CD4-positive, alpha-beta T cell treated with Interleukin-12 subunit alpha and Interleukin-12 subunit beta, for 1 hour (primary cell): ENCODE results near the gene SLTM.
"Not testable (repeated sequence)": the region's sequence is repeated elsewhere in the genome, so short reads cannot be mapped to it uniquely, and the experiment has no call there.

Experiments used
- DNase-seq: peaks from one replicate; pipeline ENCODE4 v3.0.0-alpha.2; 2020

SLTM gene

DNA sequence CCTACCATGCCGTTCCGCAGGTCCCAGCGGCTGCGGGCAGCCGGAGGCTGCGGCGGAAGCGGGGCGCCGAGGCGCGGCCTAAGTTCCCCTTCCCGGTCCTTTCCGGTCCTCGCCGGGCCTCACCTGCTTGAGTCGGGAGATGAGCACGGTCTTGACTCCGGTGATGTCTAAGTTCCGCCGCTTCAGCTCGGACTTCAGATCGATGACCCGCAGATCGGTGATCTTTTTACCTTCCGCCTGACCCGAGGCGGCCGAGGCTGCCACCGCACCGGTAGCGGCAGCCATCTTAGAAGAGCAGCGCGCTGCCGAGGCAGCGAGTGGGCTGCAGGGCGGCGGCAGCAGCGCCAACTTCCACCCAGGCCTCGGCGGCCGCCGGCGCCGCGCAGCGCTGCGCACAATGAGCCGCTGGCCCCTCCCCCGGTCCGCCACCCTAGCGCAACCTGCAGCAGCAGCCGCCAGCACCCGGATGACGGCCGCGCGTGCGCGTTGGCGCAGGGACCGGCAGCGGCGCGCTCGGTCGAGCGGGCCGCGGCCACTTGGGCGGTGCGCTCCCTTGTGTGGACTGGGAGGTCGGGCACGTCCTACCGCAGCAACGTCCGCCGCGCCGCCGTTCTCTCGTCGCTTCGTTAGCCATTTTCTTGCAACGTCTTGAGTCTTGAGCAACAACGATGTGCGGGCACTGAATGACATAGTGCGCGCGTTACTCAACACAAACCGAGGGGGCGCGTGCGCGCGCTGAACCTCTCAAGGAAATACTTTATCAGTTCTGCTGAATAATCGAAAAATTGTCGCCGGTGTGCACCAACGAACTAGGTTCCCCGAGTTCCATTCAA is at the start of gene SLTM:
TSS of gene SLTM (minus strand) at position 399 of the 833 bp plus-strand sequence. CDS start at position 285, 114 bp downstream.
- peak; percentile 95 for DNase-seq

DNA sequence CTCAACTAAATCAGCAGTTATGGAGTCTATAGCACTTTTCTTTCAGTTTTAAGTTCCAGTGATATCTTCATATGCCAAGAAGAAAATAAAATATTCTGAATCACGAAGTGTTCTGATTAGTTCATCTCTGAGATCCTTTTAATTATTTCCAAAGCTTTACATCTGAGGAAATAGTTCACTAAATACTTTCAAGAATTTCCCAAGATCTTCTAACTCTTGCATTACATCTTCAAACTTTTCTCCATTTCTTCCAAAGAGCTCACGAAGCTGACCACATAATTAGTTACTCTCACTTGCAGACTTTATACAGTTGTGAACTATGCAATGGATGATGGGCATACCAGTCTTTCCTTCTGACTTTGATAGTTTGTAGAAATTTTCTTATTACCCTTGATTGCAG is 49.8 kb upstream of the SLTM start:
- DNase-seq: no peak

DNA sequence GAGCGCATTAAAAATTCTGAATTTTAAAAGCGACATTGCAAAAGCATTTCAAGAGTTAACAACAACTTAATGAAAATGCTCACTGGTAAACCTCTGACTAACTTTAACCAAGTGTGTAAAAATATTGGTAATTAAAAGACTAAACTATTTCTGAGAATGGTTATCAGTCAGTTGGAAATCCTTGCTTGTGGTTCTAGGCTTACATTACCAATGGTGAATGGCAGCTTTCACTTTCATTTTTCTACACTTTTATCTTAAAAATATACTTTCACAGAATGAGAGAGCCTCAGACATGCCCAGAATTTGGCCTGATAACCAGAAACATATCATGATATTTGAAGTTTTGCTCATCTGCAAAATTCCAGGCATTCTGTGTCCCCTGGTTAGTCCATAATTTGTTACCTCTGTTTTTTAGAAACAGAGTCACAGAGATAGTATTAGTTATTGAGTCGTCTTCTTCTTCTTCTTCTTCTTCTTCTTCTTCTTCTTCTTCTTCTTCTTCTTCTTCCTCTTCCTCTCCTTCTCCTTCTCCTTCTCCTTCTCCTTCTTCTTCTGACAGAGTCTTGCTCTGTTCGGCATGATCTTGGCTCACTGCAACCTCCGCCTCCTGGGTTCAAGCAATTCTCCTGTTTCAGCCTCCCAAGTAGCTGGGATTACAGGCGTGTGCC is 48.5 kb upstream of the SLTM start:
- DNase-seq: peak; percentile 39

DNA sequence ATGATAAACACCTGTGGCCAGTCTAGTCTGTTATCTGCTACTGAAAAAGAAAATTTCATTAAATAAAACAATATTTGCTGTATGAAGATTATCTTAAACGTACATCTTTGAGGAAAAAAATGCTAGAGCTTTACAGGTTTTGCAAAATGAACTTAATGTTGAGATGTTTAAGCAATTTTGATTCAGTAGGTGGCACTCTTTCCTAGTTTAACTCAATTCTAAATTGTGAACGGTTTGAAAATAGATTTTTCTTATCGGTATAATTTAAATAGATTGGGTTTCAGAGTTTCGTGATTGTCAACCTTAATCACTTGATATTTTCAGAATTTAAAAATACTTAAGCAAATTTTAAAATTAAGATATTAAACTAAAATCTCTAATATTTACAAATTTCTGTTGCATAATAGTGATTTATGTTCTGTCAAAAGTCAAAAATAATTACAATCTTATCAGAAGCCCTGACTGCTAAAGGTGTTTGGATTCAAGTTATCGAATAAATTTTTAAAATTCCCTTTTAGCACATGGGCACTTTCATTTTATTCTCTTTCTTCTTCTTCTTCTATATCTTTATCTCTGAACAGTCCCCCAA is 47.0 kb upstream of the SLTM start:
- DNase-seq: peak; percentile 63

DNA sequence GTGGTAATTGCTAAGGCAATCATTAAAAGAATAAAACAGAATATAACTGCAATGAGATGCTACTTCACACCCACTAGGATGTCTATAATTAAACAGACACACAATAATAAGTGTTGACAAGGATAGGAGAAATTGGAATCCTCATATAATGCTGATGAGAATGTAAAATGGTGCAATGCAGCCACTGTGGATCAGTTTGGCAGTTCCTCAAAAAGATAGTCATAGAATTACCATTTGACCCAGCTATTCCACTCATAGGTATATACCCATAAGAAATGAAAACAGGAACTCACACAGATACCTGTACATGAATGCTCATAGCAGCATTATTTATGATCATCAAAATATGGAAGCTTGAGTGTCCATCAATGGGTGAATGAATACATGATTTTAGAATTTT is 44.4 kb upstream of the SLTM start:
- DNase-seq: no peak

DNA sequence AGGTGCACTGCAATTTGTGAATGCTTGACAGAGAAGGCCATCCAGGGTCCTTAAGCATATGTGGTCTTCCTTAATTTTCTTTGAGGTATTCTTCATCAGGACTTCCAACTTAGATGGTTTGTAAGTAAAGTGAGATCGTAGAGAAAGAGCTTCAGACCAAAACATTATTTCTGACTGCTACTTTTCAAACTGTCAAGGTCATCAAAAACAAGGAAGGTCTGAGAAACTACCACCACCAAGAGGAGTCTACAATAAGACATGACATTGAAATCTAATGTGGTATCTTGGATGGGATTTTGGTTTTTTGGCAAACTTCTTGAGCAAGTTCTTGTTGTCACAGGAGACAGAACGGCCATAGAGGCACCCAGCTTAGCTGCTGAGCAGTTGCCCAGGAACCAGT is 34.0 kb upstream of the SLTM start:
- DNase-seq: no peak

DNA sequence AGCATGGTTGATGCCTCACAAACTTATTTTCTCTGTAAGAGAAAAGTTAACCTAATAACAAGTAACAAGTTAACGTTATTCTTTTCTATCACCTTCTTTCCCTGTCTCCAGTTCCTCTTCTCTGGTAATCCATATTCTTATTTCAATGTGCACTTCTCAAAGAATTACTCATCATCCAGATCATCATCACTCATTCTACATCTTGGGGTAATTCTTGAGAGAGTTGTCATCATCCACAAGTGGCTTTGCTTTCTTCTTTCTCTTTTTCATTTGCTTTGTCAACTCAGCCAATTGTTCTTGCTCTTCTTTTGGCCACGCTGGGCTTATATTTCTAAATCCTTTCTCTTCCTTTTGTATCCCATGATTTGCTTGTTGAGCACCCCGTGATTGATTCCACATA is 33.2 kb upstream of the SLTM start:
- no peak for DNase-seq

DNA sequence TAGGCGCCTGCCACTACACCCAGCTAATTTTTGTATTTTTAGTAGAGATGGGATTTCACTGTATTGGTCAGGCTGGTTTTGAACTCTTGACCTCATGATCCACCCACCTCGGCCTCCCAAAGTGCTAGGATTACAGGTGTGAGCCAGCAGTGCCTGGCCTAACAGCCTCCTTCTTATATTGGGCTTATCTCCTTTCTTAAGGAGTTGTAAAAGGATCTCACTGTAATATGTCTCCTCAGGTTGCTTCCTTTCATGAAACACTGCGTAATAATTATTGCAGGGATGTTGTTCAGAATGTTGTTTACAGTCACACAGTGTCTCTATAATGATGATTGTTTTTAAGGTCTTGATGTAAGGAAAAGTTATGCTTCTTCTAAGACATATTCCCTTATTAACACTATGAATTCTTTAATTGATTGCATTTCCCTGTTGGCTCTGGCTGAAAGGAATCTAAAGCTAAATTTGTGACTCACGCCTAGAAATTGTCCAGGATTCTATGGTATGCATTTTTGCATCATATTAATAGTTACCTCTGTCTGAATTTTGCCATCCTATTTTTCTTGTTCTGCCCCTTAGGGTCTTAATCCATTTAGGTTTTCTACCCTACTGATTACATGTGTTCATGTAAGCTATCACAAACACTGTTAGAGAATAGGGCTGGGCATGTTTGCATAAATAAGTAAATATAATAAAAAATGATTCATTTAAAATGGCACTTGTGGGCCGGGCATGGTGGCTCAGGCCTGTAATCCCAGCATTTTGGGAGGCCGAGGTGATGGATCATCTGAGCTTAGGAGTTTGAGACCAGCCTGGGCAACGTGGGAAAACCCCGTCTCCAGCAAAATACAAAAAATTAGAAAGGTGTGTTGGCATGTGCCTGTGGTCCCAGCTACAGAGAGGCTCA is 29.4 kb upstream of the SLTM start:
- DNase-seq: no peak

DNA sequence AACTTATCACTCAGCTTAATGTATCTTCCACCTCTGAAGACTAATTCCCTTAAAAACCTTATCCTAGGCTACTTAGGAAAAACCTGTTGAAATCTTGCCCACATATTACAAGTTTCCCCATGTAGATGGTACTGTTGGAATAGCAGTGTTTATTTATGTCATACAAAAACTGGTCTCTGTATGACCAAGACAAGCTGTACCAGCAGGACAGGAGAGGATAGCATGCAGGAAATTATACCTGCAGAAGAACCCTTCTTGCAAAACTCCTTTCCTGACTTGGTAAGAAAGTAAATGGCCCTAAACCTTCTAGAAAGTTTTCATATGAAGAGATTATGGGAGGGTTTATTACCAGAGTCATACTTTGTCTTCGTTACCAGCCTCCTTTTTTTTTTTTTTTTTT is 28.7 kb upstream of the SLTM start:
- no peak for DNase-seq

DNA sequence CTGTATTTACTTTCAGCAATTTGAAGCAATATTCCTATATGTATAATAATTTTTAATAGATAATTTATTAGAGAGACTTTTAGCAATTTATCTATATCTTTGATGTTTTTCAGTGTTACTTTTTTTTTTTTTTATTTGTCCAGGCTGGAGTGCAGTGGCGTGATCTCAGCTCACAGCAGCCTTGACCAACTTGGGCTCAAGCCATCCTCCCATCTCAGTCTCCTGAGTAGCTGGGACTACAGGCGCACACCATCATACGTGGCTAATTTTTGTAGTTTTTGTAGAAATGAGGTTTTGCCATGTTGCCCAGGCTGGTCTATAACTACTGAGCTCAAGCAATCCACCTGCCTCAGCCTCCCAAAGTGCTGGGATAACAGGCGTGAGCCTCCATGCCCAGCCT is 25.3 kb upstream of the SLTM start:
- no peak for DNase-seq

DNA sequence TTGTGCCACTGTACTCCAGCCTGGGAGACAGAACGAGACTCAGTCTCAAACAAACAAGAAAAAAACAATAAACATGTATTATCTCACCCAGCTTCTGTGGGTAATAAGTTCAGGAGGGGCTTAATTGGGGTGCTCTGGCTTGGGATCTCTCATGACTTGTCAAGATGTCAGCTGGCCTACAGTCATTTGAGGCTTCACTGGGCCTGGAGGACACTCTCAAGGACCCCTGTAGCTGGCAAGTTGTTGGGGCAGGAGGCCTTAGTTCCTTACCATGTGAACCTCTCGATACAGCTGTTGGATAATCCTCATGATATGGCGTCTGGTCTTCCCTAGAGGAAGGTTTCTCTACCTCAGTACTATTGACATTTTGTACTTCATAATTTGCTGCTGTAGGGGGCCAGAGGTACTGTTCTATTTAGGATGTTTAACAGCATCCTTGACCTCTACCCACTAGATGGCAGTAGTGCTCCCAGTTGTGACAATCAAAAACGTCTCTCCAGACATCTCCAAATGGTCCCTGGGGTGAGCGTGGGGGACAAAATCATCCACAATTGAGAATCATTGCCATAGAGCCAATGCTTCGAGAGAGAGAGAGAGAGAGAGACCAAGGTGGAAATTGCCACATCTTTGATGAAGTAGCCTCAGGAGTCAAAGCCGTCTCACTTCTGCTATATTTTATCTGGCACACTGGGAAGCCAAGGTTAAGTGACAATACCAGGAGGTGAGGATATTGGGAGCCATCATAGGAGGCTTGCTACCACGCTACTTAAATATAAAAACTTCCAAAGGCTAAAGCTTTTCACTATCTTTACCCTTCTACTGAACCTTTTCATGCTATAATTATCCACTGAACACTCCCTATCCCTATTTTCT is 23.9 kb upstream of the SLTM start:
- peak; percentile 79 for DNase-seq

DNA sequence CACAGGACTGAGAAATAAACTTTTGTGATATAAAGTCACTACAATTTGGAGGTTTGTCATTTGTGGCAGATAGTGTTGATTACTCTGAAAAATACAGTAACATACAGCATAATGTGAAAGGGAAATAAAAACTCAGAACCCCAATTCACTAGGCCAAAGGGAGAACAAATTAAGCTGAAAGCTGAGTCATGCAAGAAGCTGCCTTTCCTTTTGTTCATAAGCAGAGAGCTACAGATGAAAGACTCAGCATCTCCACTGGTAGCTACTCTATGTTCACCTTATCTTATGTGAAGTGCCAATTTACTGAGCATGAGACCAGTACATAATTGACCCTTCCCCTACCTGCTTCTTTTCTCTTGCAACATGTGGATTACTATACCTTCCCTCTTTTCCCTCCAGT is 19.3 kb upstream of the SLTM start:
- DNase-seq: no peak

DNA sequence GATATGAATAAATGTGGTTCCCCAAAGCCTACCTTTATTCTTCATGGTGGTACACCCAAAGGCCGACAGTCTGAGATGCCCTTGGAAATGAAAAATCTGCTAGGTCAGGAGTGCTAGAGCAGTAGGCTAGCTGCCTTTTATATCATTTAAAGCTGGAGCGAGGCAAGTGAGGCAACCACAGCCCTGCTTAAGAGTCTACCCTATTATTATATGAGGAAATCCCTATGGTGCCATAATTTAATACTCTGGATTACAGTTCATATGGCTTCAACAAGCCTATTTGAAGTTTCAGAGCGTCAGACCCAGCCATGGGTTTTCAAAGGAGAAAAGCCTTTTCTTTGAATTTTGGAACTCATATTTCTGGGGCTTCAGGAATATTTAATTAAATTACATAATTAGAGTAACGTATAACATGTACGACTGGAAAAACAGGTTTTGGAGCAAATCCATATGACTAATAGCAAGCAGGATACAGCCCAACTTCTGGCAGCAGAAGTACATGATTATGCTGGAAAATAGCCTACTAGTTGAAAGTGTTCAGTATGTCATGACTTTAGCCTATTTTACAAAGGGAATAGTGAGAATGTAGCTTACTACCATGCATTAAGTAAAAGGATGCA is 18.0 kb upstream of the SLTM start:
- DNase-seq: no peak

DNA sequence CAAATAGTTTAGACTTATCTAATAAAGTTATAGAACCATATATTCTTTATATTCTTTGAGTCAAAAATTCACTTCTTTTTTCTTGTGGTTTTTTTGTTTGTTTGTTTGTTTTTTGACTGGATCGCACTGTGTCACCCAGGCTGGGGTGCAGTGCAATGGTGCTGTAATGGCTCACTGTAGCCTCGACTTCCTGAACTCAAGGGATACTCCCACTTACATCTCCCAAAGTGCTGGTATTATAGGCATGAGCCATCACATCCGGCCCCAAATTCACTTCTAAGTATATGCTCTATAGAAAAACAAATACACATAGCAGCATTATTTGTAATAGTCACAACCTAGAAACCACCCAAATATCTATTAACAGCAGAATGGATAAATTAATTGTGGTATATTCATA is 13.7 kb upstream of the SLTM start:
- DNase-seq: no peak

DNA sequence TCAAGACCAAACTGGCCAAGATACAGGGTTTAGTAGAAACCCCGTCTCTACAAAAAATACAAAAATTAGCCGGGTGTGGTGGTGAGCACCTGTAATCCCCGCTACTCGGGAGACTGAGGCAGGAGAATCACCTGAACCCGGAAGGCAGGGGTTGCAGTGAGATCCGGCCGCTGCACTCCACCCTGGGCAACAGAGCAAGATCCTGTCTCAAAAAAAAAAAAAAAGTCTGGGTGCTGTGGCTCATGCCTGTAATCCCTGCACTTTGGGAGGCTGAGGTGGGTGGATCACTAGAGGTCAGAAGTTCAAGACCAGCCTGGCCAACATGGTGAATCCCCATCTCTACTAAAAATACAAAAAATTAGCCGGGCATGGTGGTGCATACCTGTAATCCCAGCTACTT is 1.5 kb upstream of the SLTM start:
- not testable (repeated sequence) for DNase-seq

DNA sequence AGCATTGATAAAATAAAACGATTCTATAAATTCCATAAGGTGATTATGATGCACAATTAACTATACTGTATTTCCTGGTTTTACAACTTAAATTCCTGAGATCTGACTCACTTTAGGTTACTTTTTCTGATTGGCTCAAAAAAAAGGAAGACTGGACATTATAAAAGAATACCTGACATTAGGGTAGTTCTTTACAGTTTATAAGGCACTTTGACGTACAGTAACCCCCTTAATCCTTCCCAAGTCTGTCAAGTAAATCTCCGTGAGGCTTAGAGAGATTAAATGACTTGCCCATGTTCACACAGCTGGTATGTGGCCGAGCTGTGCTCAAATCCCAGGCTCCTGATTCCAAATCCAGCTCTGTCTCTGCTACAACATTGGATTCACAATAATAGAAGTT is 1.0 kb upstream of the SLTM start:
- DNase-seq: no peak

DNA sequence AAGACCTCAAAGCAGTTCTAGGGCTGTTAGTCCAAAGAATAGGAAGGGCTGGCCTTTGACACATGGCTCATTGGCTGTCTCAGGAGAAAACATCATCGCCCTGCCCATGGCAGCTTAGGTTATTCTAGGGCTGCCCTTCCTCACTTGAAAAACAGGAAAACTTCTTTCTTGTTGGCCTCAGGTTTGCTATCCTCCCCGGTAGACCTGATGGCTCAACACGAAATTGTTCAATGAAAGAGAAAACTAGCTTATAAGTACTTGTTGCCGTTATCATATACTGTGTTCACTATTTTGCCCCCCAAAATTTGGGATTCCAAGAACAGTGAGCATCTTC is 602 bp upstream of the SLTM start:
- no peak for DNase-seq

DNA sequence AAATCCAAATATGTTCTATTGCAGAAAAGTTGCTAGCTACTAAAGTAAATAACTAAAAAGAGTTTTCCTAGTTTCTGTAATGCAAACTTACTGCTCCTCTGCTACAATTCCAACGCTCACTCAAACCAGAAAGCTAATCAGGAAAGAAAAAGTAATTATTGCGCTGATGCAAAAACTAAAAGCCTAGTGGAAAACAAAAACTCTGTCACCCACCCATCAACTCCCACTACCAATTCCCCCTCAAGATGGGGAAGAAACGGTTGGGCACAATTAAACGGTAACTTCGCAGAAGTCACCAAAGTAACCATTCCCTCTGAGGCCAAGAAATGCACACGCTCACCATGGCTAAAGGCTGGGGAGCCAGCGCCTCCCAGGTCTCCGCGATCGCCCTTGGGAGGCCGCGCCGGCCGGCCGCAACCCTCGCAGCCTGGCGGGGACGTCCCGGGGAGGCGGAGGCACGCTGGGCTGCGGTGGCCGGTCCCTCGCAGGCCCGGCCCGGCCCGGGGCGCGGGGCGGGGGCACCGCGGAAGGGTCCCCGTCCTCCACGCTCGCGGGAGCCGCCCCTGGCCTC is 684 bp downstream of the SLTM start:
- no peak for DNase-seq

DNA sequence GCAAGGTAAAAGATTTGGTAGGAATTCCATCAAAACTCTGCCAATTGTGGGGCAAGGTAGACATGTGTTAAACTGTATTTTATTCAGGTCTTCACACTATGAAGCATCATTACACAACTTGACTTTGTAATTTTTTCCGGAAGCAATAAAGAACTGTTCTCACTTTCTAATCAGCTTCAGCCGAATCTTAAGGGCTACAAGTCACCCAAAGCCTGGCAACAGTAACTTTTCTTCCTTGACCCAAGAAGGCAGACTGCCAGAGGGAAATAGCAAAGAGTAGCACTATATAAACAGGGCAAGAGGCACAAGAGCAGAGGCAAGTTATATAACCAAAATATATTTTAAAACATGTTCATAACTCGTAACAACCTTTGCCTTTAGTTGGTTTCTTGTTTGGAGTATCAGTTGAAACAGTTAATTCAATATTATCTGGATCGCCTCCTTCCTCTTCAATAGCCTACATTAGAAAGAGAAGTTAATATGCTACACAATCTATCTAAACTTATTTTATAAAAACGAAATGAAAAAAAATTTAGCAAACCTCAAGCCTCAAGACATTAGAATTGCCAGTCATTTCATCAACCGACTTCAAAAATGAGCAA is 1.4 kb downstream of the SLTM start:
- DNase-seq: peak; percentile 20

DNA sequence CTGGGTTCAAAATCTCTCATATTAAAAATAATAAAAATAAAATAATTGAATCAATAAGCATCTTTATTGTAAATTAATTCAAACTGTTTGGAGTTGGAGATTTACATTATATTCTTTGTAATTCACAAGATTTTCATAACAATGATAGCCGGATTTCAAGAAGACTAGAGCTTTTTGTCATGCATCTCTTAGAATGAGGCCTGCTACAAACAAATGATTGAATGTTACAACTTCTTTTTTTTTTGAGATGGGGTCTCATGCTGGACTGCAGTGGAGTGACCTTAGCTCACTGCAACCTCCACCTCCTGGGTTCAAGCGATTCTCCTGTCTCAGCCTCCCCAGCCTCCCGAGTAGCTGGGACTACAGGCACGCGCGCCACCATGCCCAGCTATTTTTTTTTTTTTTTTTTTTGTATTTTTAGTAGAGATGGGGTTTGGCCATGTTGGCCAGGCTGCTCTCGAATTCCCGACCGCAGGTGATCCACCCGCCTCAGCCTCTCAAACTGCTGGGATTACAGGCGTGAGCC is 3.5 kb downstream of the SLTM start:
- no peak for DNase-seq

DNA sequence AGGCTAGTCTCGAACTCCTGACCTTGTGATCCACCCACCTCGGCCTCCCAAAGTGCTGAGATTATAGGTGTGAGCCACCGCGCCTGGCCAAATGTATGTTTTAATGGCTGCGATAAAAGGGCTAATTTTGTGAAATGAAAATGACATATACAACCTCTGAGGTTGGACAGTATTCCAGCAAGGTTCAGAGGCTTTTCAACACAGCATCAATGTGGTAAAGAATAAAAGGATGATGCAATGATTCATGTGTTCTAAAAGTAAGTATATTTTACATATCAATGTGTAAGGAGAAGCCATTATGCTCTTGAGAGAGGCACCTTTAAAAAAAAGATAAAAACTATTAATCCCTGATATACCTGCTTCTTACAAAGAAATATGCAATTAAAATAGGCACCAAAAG is 6.7 kb downstream of the SLTM start:
- DNase-seq: no peak
